Measurements from ENCODE around the gene CCDC192. TPM values are rescaled to one million over a fixed set of nuclear protein-coding genes. Genes with fewer than 3 reads are reported as not detected.
"Not testable (repeated sequence)": the region's sequence is repeated elsewhere in the genome, so short reads cannot be mapped to it uniquely, and the experiment has no call there.

CCDC192 gene
- total RNA-seq = not detected

- Histone ChIP-seq H3K4me3 (ENCODE audit: low read length) (no peak within 1 kb of the TSS), H3K27me3 (ENCODE audit: insufficient read depth, low read length) (no peaks in the 10 kb centered on the region), H3K4me1 (ENCODE audit: insufficient read depth, low read length) (peaks cover 3% of the 10 kb centered on the region), H3K9me3 (ENCODE audit: low read depth, low read length) (no peaks in the 10 kb centered on the region)
Observed at GRCh38 chr5:127702926-127703561, at the start of gene CCDC192. Gene CCDC192 (plus strand): TSS chr5:127703391. CDS start chr5:127703446, 55 bp downstream.

GRCh38 chr5:127656825-127657224, 46.4 kb upstream of the CCDC192 start:
- Histone ChIP-seq H3K9me3 (ENCODE audit: low read depth, low read length) (no peaks in the 10 kb centered on the region), H3K27me3 (ENCODE audit: insufficient read depth, low read length) (no peaks in the 10 kb centered on the region), H3K4me1 (ENCODE audit: insufficient read depth, low read length) (no peaks in the 10 kb centered on the region), H3K4me3 (ENCODE audit: low read length) (no peak overlapping the region)

- no peak overlapping the region for H3K4me3 ChIP-seq (ENCODE audit: low read length)
- no peaks in the 10 kb centered on the region for H3K4me1 ChIP-seq (ENCODE audit: insufficient read depth, low read length)
- H3K27me3 ChIP-seq (ENCODE audit: insufficient read depth, low read length) = no peaks in the 10 kb centered on the region
- H3K9me3 ChIP-seq (ENCODE audit: low read depth, low read length) = no peaks in the 10 kb centered on the region
Observed at GRCh38 chr5:127660047-127660733, 43.0 kb upstream of the CCDC192 start.

- Histone ChIP-seq H3K4me3 (ENCODE audit: low read length) (no peak overlapping the region), H3K27me3 (ENCODE audit: insufficient read depth, low read length) (no peaks in the 10 kb centered on the region), H3K9me3 (ENCODE audit: low read depth, low read length) (no peaks in the 10 kb centered on the region), H3K4me1 (ENCODE audit: insufficient read depth, low read length) (no peaks in the 10 kb centered on the region)
Observed at GRCh38 chr5:127664093-127664492, 39.1 kb upstream of the CCDC192 start.

GRCh38 chr5:127665641-127666040, 37.5 kb upstream of the CCDC192 start:
- Histone ChIP-seq H3K9me3 (ENCODE audit: low read depth, low read length) (no peaks in the 10 kb centered on the region), H3K4me3 (ENCODE audit: low read length) (no peak overlapping the region), H3K27me3 (ENCODE audit: insufficient read depth, low read length) (no peaks in the 10 kb centered on the region), H3K4me1 (ENCODE audit: insufficient read depth, low read length) (no peaks in the 10 kb centered on the region)

GRCh38 chr5:127666043-127666716, 37.0 kb upstream of the CCDC192 start:
- H3K4me1 ChIP-seq (ENCODE audit: insufficient read depth, low read length) = no peaks in the 10 kb centered on the region
- no peaks in the 10 kb centered on the region for H3K9me3 ChIP-seq (ENCODE audit: low read depth, low read length)
- no peak overlapping the region for H3K4me3 ChIP-seq (ENCODE audit: low read length)
- H3K27me3 ChIP-seq (ENCODE audit: insufficient read depth, low read length) = no peaks in the 10 kb centered on the region

GRCh38 chr5:127667926-127668325, 35.3 kb upstream of the CCDC192 start:
- Histone ChIP-seq H3K4me3 (ENCODE audit: low read length) (no peak overlapping the region), H3K4me1 (ENCODE audit: insufficient read depth, low read length) (no peaks in the 10 kb centered on the region), H3K27me3 (ENCODE audit: insufficient read depth, low read length) (no peaks in the 10 kb centered on the region), H3K9me3 (ENCODE audit: low read depth, low read length) (no peaks in the 10 kb centered on the region)

- Histone ChIP-seq H3K4me1 (ENCODE audit: insufficient read depth, low read length) (no peaks in the 10 kb centered on the region), H3K9me3 (ENCODE audit: low read depth, low read length) (no peaks in the 10 kb centered on the region), H3K27me3 (ENCODE audit: insufficient read depth, low read length) (no peaks in the 10 kb centered on the region), H3K4me3 (ENCODE audit: low read length) (no peak overlapping the region)
Observed at GRCh38 chr5:127671218-127671617, 32.0 kb upstream of the CCDC192 start.

GRCh38 chr5:127673117-127673800, 29.9 kb upstream of the CCDC192 start:
- Histone ChIP-seq H3K27me3 (ENCODE audit: insufficient read depth, low read length) (no peaks in the 10 kb centered on the region), H3K9me3 (ENCODE audit: low read depth, low read length) (no peaks in the 10 kb centered on the region), H3K4me1 (ENCODE audit: insufficient read depth, low read length) (no peaks in the 10 kb centered on the region), H3K4me3 (ENCODE audit: low read length) (no peak overlapping the region)

- H3K4me1 ChIP-seq (ENCODE audit: insufficient read depth, low read length); H3K9me3 ChIP-seq (ENCODE audit: low read depth, low read length); H3K4me3 ChIP-seq (ENCODE audit: low read length): not testable (repeated sequence)
Observed at GRCh38 chr5:127676951-127677350, 26.2 kb upstream of the CCDC192 start.

GRCh38 chr5:127679691-127680330, 23.4 kb upstream of the CCDC192 start:
- H3K4me3 ChIP-seq (ENCODE audit: low read length); H3K9me3 ChIP-seq (ENCODE audit: low read depth, low read length); H3K27me3 ChIP-seq (ENCODE audit: insufficient read depth, low read length); H3K4me1 ChIP-seq (ENCODE audit: insufficient read depth, low read length): not testable (repeated sequence)

More at GRCh38 chr5:127676951-127677350, 26.2 kb upstream of the CCDC192 start:
- not testable (repeated sequence) for H3K27me3 ChIP-seq (ENCODE audit: insufficient read depth, low read length)

GRCh38 chr5:127680595-127680994, 22.6 kb upstream of the CCDC192 start:
- Histone ChIP-seq H3K9me3 (ENCODE audit: low read depth, low read length) (no peaks in the 10 kb centered on the region), H3K4me1 (ENCODE audit: insufficient read depth, low read length) (no peaks in the 10 kb centered on the region), H3K4me3 (ENCODE audit: low read length) (no peak overlapping the region), H3K27me3 (ENCODE audit: insufficient read depth, low read length) (no peaks in the 10 kb centered on the region)

- Histone ChIP-seq H3K9me3 (ENCODE audit: low read depth, low read length) (no peaks in the 10 kb centered on the region), H3K27me3 (ENCODE audit: insufficient read depth, low read length) (no peaks in the 10 kb centered on the region), H3K4me1 (ENCODE audit: insufficient read depth, low read length) (no peaks in the 10 kb centered on the region), H3K4me3 (ENCODE audit: low read length) (no peak overlapping the region)
Observed at GRCh38 chr5:127683008-127683407, 20.2 kb upstream of the CCDC192 start.

- H3K4me1 ChIP-seq (ENCODE audit: insufficient read depth, low read length) = no peaks in the 10 kb centered on the region
- H3K4me3 ChIP-seq (ENCODE audit: low read length) = no peak overlapping the region
Observed at GRCh38 chr5:127684726-127685467, 18.3 kb upstream of the CCDC192 start.

More at GRCh38 chr5:127684726-127685467, 18.3 kb upstream of the CCDC192 start:
- no peaks in the 10 kb centered on the region for H3K9me3 ChIP-seq (ENCODE audit: low read depth, low read length)
- H3K27me3 ChIP-seq (ENCODE audit: insufficient read depth, low read length) = no peaks in the 10 kb centered on the region

All from mononuclear cell (primary cell).